Stromal cell of bone marrow (primary cell): ENCODE measurements around the gene WNK4.
"Not testable (repeated sequence)": the region's sequence is repeated elsewhere in the genome, so short reads cannot be mapped to it uniquely, and the experiment has no call there.

Experiments
- DNase-seq: peaks from one replicate; pipeline ENCODE4 v3.0.0-alpha.2; 2012; ENCODE audit warnings: low read depth

WNK4 gene

GRCh38 chr17:42779936-42780850, at the start of gene WNK4:
WNK4 (plus strand) TSS chr17:42780610; CDS start chr17:42780699, 89 bp downstream.
- DNase-seq: no peak

- no peak for DNase-seq
Observed at GRCh38 chr17:42740699-42741098, 39.7 kb upstream of the WNK4 start.

- DNase-seq: not testable (repeated sequence)
Observed at GRCh38 chr17:42742916-42743315, 37.5 kb upstream of the WNK4 start.

- no peak for DNase-seq
Observed at GRCh38 chr17:42743595-42744282, 36.7 kb upstream of the WNK4 start.

GRCh38 chr17:42744283-42744805, 36.1 kb upstream of the WNK4 start:
- peak; percentile 35 for DNase-seq

- peak; percentile 75 for DNase-seq
Observed at GRCh38 chr17:42744806-42745617, 35.4 kb upstream of the WNK4 start, which contains the start of gene EZH1. EZH1 (minus strand) TSS chr17:42745040; CDS start chr17:42728941, 16,099 bp downstream.

- DNase-seq: no peak
Observed at GRCh38 chr17:42748202-42748907, 32.1 kb upstream of the WNK4 start.

- peak; percentile 43 for DNase-seq
Observed at GRCh38 chr17:42748908-42749798, 31.3 kb upstream of the WNK4 start.

- no peak for DNase-seq
Observed at GRCh38 chr17:42750739-42751344, 29.6 kb upstream of the WNK4 start.

- no peak for DNase-seq
Observed at GRCh38 chr17:42751628-42752027, 28.8 kb upstream of the WNK4 start.

- DNase-seq: peak; percentile 77
Observed at GRCh38 chr17:42754782-42755181, 25.6 kb upstream of the WNK4 start.

- no peak for DNase-seq
Observed at GRCh38 chr17:42759982-42760651, 20.3 kb upstream of the WNK4 start.

GRCh38 chr17:42760652-42761581, 19.5 kb upstream of the WNK4 start, which contains the start of gene RAMP2:
RAMP2 (plus strand) TSS chr17:42761227; CDS start chr17:42761262, 35 bp downstream.
- DNase-seq: no peak

- no peak for DNase-seq
Observed at GRCh38 chr17:42761638-42762037, 18.8 kb upstream of the WNK4 start.

- DNase-seq: no peak
Observed at GRCh38 chr17:42766124-42766523, 14.3 kb upstream of the WNK4 start.

- DNase-seq: no peak
Observed at GRCh38 chr17:42767512-42767911, 12.9 kb upstream of the WNK4 start.

GRCh38 chr17:42768006-42768405, 12.4 kb upstream of the WNK4 start:
- not testable (repeated sequence) for DNase-seq

GRCh38 chr17:42769964-42770363, 10.4 kb upstream of the WNK4 start:
- not testable (repeated sequence) for DNase-seq
